ENCODE measurements around the gene KIAA1217. TPM values are rescaled to one million over a fixed set of nuclear protein-coding genes. Genes with fewer than 3 reads are reported as not detected.

The KIAA1217 gene
- polyA plus RNA-seq, 1 of the 3 experiments (the other 2 are of a cell fraction): 7.2 TPM

DNA sequence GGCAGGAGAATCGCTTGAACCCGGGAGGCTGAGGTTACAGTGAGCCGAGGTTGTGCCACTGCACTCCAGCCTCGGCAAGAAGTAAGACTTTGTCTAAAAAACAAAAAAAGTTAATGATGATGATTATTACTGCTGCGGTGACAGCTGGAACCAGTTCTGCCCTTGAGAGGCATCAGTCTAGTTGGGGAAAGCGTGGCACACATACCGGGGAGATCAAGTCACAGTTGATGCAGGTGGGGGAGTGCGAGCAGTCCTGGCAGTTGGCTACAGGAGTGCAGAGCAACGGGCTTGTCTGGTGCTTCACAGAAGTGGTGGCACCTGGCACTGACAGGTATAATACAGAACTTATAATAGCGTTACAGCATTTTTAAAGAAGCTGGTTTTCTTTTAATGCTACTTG is 341.7 kb downstream of the KIAA1217 start:
- H3K4me2 ChIP-seq: no peak overlapping the region
- H3K9ac ChIP-seq: no peak overlapping the region
- ChIA-PET POLR2A (no interaction called here), CTCF (interaction anchor here (1.1 kb wide), 1 partner anchor 32 kb away, joined by 5 read pairs; no protein-coding TSS in a partner anchor)
- TF ChIP-seq ZBTB33 (IDR thresholded peaks at IDR 0.05; ENCODE audit: borderline replicate concordance, low read depth) (no peak), MEF2A (IDR thresholded peaks at IDR 0.05; ENCODE audit: borderline replicate concordance, low read depth) (no peak), EZH2phosphoT487 (IDR thresholded peaks at IDR 0.05; ENCODE audit: borderline replicate concordance, low read depth) (no peak)
- no peak for DNase-seq
- peaks cover 0 to 3% of the 10 kb centered on the region in 2 experiments for H3K36me3 ChIP-seq (replicated peaks in 1 of 2; ENCODE audit: control insufficient read depth in 1 of 2, insufficient read depth in 2 of 2, low read length in 1 of 2)
- no peaks in the 10 kb centered on the region for H3K27me3 ChIP-seq (ENCODE audit: insufficient read depth)
- H3K79me2 ChIP-seq (ENCODE audit: insufficient read depth): no peaks in the 10 kb centered on the region
- no peaks in the 10 kb centered on the region for H4K20me1 ChIP-seq (ENCODE audit: insufficient read depth)
- no peak overlapping the region for H3K4me3 ChIP-seq (ENCODE audit: low read depth in 2 of 2, low read length in 1 of 2)
- no peak overlapping the region for H2AFZ ChIP-seq (ENCODE audit: low read depth)
- 89% methylated on average over 10 of the region's 10 CpGs for WGBS (ENCODE audit: low lambda C conversion rate)
- no peaks in the 10 kb centered on the region for H3K9me2 ChIP-seq
- peaks cover 4% of the 10 kb centered on the region for H3F3A ChIP-seq (replicated peaks; ENCODE audit: insufficient read depth)
- no peaks in the 10 kb centered on the region for H3K4me1 ChIP-seq (ENCODE audit: control insufficient read depth in 1 of 2, insufficient read depth in 2 of 2, low read depth in 1 of 2, low read length in 1 of 2)
- H3K27ac ChIP-seq (ENCODE audit: low read depth in 2 of 2, low read length in 1 of 2): no peak overlapping the region
- no peaks in the 10 kb centered on the region for H3K9me3 ChIP-seq

- Histone ChIP-seq H3K4me2 (no peak overlapping the region), H3K9me2 (no peaks in the 10 kb centered on the region), H4K20me1 (ENCODE audit: insufficient read depth) (no peaks in the 10 kb centered on the region), H3K79me2 (ENCODE audit: insufficient read depth) (no peaks in the 10 kb centered on the region), H3K27ac (ENCODE audit: low read depth in 2 of 2, low read length in 1 of 2) (no peak overlapping the region), H3F3A (replicated peaks; ENCODE audit: insufficient read depth) (peaks cover 4% of the 10 kb centered on the region), H3K4me1 (ENCODE audit: control insufficient read depth in 1 of 2, insufficient read depth in 2 of 2, low read depth in 1 of 2, low read length in 1 of 2) (no peaks in the 10 kb centered on the region), H3K4me3 (ENCODE audit: low read depth in 2 of 2, low read length in 1 of 2) (no peak overlapping the region), H3K36me3 (replicated peaks in 1 of 2; ENCODE audit: control insufficient read depth in 1 of 2, insufficient read depth in 2 of 2, low read length in 1 of 2) (peaks cover 0 to 3% of the 10 kb centered on the region in 2 experiments), H3K27me3 (ENCODE audit: insufficient read depth) (no peaks in the 10 kb centered on the region), H3K9ac (no peak overlapping the region), H3K9me3 (no peaks in the 10 kb centered on the region), H2AFZ (ENCODE audit: low read depth) (no peak overlapping the region)
- ChIA-PET CTCF (interaction anchor here (1.1 kb wide), 1 partner anchor 32 kb away, joined by 5 read pairs; no protein-coding TSS in a partner anchor), POLR2A (no interaction called here)
- 78% methylated on average over 2 of the region's 2 CpGs for WGBS (ENCODE audit: low lambda C conversion rate)
- DNase-seq: no peak
- TF ChIP-seq CHD2 (IDR thresholded peaks at IDR 0.05; ENCODE audit: low read length, partially characterized antibody): no peak
- TF ChIP-seq, protein P1, sequence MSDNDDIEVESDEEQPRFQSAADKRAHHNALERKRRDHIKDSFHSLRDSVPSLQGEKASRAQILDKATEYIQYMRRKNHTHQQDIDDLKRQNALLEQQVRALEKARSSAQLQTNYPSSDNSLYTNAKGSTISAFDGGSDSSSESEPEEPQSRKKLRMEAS (IDR thresholded peaks at IDR 0.05; ENCODE audit: low read depth): no peak
- no peak for TF ChIP-seq MEF2A (IDR thresholded peaks at IDR 0.05; ENCODE audit: borderline replicate concordance, low read depth)
- no peak for TF ChIP-seq FOSL2 (IDR thresholded peaks at IDR 0.05; ENCODE audit: borderline replicate concordance, low read depth)
- TF ChIP-seq, protein P2, sequence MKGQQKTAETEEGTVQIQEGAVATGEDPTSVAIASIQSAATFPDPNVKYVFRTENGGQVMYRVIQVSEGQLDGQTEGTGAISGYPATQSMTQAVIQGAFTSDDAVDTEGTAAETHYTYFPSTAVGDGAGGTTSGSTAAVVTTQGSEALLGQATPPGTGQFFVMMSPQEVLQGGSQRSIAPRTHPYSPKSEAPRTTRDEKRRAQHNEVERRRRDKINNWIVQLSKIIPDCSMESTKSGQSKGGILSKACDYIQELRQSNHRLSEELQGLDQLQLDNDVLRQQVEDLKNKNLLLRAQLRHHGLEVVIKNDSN (IDR thresholded peaks at IDR 0.05; ENCODE audit: borderline replicate concordance, low read depth): no peak
- no peak for TF ChIP-seq NFIC (IDR thresholded peaks at IDR 0.05; ENCODE audit: borderline replicate concordance)
- TF ChIP-seq EP300 (IDR thresholded peaks at IDR 0.05; ENCODE audit: borderline replicate concordance in 1 of 2, low read depth in 1 of 2, low read length in 1 of 2): no peak
- TF ChIP-seq TEAD4 (IDR thresholded peaks at IDR 0.05; ENCODE audit: borderline replicate concordance, insufficient read depth): no peak
- TF ChIP-seq REST (IDR thresholded peaks at IDR 0.05; ENCODE audit: low read depth, low read length): no peak
- no peak for TF ChIP-seq RCOR1 (IDR thresholded peaks at IDR 0.05; ENCODE audit: low read length)
These were observed 342.2 kb downstream of the KIAA1217 start for GRCh38 chr10:24551161-24551560.
